ENCODE results near the gene KLK4.
A peak's percentile ranks its signal among the peaks of the same experiment; 100 is the strongest.
"Not testable (repeated sequence)": the region's sequence is repeated elsewhere in the genome, so short reads cannot be mapped to it uniquely, and the experiment has no call there.

Gene KLK4

DNA sequence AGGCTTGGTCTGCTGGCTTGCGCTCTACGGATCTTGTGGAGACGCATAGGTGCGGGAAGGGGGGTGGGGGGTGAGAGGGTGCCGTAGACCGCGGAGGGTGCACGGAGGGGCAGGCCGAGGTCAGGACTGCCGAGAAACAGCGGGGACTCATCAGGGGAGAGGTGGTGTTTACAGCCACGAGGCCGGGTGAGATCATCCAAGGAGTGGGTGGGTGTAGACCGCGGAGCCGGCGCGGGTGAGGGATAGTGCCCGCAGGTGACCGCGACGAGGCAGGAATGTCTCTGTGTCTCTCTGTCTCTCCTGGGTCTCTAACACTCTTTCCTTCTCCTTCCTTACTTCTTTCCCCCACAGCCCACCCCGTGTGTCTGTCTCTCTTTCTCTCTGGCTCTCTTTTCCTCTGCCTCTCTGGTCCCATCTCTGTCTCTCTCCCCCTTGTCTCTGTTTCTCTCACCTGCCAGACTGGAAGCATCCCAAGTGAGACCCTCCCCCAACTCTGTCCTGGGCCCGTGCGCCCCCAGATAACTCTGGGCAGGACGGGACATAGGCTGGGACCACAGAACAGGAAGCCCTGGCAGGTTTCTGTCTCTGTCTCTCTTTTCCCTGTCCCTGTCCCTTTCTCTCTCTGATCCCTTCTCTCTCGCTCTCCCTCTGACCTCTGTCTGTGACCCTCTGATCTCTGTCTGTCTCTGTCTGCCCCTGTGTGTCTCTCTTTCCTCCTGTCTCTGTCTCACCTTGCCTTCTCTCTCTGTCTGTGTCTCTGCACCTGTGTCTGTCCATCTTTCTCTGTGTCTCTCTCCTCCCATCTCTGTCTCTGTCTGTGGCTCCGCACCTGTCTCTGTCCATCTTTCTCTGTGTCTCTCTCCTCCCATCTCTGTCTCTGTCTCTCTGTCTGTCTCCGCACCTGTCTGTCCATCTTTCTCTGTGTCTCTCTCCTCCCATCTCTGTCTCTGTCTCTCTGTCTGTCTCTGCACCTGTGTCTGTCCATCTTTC, 1.8 kb upstream of the KLK4 start:
- no peak for DNase-seq

- DNase-seq: no peak
Measured at GRCh38 chr19:50912102-50912599, 956 bp upstream of the KLK4 start.

GRCh38 chr19:50910722-50911121, 473 bp downstream of the KLK4 start:
- DNase-seq: no peak

GRCh38 chr19:50909240-50910070, 1.7 kb downstream of the KLK4 start:
- DNase-seq: peak; percentile 63 to 90

DNA sequence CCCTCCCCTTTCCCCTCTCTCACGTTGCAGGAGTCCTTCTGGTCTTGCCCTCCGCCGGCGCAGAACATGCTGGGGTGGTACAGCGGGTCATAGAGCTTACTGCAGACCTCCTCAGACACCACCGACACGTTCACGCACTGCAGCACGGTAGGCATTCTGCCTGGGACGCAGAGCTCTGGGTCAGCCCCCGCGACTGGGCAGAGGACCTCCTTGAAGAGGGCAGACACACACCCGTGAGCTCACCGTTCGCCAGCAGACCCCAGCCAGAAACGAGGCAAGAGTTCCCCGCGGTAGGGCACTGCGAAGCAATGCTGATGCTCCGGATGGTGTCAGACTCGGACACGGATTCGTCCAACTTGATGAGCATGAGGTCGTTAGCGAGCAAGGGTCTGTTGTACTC, 2.9 kb downstream of the KLK4 start:
- DNase-seq: no peak

DNA sequence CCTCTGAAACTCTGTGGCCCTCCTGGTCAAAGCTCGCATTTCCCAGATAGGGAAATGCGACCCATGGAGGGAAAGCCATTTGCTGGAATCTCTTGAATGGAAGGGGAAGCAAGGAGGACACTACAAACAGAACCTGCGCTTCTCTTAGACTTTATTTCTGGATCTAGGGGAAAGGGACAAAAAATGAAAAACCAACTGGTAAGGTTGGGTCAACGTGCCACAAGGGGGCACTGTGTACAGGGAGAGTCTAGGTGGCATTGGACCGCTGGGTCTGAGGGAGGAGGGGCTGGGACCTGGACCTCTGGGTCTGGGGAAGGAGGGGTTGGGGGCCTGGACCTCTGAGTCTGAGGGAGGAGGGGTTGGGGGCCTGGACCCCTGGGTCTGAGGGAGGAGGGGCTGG, 5.0 kb downstream of the KLK4 start:
- DNase-seq: peak in 1 of 2 experiments; percentile 66

- no peak for DNase-seq
Measured at GRCh38 chr19:50902640-50903039, 8.6 kb downstream of the KLK4 start.

GRCh38 chr19:50899569-50899968, 11.6 kb downstream of the KLK4 start:
- no peak for DNase-seq

GRCh38 chr19:50898018-50898417, 13.2 kb downstream of the KLK4 start:
- no peak for DNase-seq

GRCh38 chr19:50897612-50898011, 13.6 kb downstream of the KLK4 start:
- no peak for DNase-seq

GRCh38 chr19:50897191-50897607, 14.0 kb downstream of the KLK4 start:
- no peak for DNase-seq

- DNase-seq: no peak
Measured at GRCh38 chr19:50896591-50897190, 14.5 kb downstream of the KLK4 start.

DNA sequence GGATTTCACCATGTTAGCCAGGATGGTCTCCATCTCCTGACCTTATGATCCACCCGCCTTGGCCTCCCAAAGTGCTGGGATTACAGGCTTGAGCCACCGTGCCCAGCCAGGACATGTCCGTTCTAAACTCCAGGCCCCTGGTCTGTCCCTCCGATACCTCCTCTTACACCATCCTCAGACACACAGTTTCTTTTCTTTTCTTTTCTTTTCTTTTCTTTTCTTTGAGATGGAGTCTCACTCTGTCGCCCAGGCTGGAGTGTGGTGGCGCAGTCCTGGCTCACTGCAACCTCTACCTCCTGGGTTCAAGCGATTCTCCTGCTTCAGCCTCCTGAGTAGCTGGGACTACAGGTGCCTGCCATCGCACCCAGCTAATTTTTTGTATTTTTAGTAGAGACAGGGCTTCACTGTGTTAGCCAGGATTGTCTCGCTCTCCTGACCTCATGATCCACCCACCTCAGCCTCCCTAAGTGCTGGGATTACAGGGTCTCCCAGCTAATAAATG, 15.1 kb downstream of the KLK4 start:
- DNase-seq: not testable (repeated sequence)

GRCh38 chr19:50894478-50895356, 16.5 kb downstream of the KLK4 start:
- no peak for DNase-seq

- peak; percentile 18 to 46 for DNase-seq
Measured at GRCh38 chr19:50893047-50893736, 18.0 kb downstream of the KLK4 start.

- no peak for DNase-seq
Measured at GRCh38 chr19:50891253-50891625, 20.0 kb downstream of the KLK4 start.

DNA sequence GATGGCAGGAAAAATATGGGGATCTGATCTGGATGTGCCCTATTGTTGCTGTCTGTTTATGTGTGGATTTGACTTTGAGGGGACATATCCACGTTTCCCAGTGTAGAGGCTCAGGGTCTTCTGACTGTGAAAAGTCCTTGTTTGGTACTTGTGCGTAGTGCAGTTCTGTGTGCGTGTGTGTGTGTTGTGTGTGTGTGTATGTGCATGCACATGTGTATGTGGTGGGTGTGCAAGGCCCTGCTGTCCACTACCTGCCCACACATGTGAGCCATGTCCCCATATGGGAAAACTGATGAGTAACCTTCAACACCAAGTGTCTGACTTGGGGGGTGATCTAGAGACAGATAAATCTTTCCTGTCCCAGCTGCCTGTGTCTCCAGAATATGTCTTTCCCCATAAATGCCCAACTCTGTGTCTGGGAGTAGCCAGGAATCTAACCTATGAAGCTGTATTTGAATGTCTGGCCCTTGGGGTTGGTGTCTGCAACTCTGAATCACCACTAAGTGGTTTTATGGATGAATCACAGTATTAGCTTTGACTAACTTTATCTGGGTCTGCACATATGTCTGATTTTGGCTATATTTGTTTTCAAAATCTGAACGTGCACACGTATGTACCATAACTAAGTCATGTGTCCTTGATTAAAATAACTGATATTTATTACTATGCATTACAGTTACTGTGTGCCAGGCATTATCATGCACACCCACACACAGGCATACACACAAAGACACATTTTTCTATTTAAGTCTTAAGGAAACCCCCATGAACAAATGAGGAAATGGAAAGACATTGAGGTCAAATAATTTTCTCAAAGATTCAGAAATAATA, 20.6 kb downstream of the KLK4 start:
- DNase-seq: no peak

DNA sequence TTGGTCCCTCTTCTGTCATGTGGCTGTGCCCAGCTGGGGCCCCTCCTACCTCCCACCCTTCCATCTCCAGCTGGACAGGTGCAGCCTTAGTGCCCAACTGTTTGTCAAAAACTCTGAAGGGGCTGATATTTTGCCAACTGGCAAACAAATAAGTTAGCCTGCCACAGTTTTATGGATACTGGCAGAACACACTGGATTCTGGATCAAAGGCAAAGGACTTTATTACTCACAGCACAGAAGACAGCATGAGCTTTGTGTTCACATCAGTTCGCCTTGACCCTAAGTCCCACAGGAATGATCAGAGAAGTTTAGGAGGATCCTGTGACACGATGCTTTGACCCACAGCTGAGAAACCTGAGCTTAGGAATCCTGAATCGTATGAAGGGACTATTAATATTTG, 21.6 kb downstream of the KLK4 start:
- no peak for DNase-seq

- peak in 1 of 2 experiments; percentile 17 for DNase-seq
Measured at GRCh38 chr19:50882188-50882587, 29.0 kb downstream of the KLK4 start.

- no peak for DNase-seq
Measured at GRCh38 chr19:50880241-50880640, 31.0 kb downstream of the KLK4 start.
